Karpas-422 (cell line): ENCODE measurements around the gene LETMD1. TPM values are rescaled to one million over a fixed set of nuclear protein-coding genes. Genes with fewer than 3 reads are reported as not detected.

Source experiments
- DNase-seq: peaks from one replicate; pipeline ENCODE4 v3.0.0-alpha.2; 2015
- H2AFZ ChIP-seq: fragments of 200-600 bp; sonication (generic); 2 replicates; pipeline ENCODE4 v1.6.1; 2014; ENCODE audit warnings: antibody characterized with exemption, low read length, mixed read lengths
- H3K27ac ChIP-seq: fragments of 200-600 bp; sonication (generic); 2 replicates; pipeline ENCODE4 v1.5.1; 2014; ENCODE audit warnings: mild to moderate bottlenecking, low read length, moderate library complexity
- H3K27me3 ChIP-seq: fragments of 200-600 bp; sonication (generic); 2 replicates; pipeline ENCODE4 v1.6.1; 2014; ENCODE audit warnings: low read length, mixed read lengths
- H3K36me3 ChIP-seq: fragments of 200-600 bp; sonication (generic); 2 replicates; pipeline ENCODE4 v1.6.1; 2014; ENCODE audit warnings: low read length, mixed read lengths; ENCODE audit not compliant: insufficient read depth
- H3K4me1 ChIP-seq: fragments of 200-600 bp; sonication (generic); 2 replicates; pipeline ENCODE4 v1.6.1; 2014; ENCODE audit warnings: mild to moderate bottlenecking, low read length, mixed read lengths
- H3K4me2 ChIP-seq: fragments of 200-600 bp; sonication (generic); 2 replicates; pipeline ENCODE4 v1.6.1; 2014; ENCODE audit warnings: low read length, low read depth, mild to moderate bottlenecking; ENCODE audit not compliant: poor library complexity, severe bottlenecking
- H3K4me3 ChIP-seq: fragments of 200-600 bp; sonication (generic); 2 replicates; pipeline ENCODE4 v1.5.1; 2014; ENCODE audit warnings: mild to moderate bottlenecking, antibody characterized with exemption, low read length, mixed read lengths
- H3K79me2 ChIP-seq: fragments of 200-600 bp; sonication (generic); 2 replicates; pipeline ENCODE4 v1.6.1; 2014; ENCODE audit warnings: mild to moderate bottlenecking, low read length, mixed read lengths
- H3K9ac ChIP-seq: fragments of 200-600 bp; sonication (generic); 2 replicates; pipeline ENCODE4 v1.6.0; 2014; ENCODE audit warnings: low read length
- H3K9me2 ChIP-seq: fragments of 200-600 bp; sonication (generic), shearing (Covaris generic); replicated peaks from 2 replicates; pipeline ENCODE4 v1.6.0; 2014; ENCODE audit warnings: mild to moderate bottlenecking, low read length, moderate library complexity; ENCODE audit not compliant: insufficient read depth
- H3K9me3 ChIP-seq: fragments of 300-700, 200-600 bp; sonication (generic); 2 replicates; pipeline ENCODE4 v1.6.1; 2014; ENCODE audit warnings: low read length, mixed read lengths
- H4K20me1 ChIP-seq: fragments of 200-600 bp; sonication (generic); 2 replicates; pipeline ENCODE4 v1.6.1; 2014; ENCODE audit warnings: mild to moderate bottlenecking, antibody characterized with exemption, low read length, low read depth; ENCODE audit not compliant: insufficient read depth
- total RNA-seq: library from RNA; depleted of rRNA; stranded (reverse); fragments of >200 nt; shearing (Covaris generic); gene quantifications from 2 replicates; pipeline ENCODE4 v1.2.3, GENCODE V29; 2014; ENCODE audit warnings: low replicate concordance; rRNA removed

Gene LETMD1
- 95.0 and 105 TPM in 2 replicates for total RNA-seq

GRCh38 chr12:51047655-51048540 is at the start of gene LETMD1:
LETMD1 (plus strand) TSS chr12:51048327; CDS start chr12:51048357, 30 bp downstream.
- no peaks in the 10 kb centered on the region for H3K9me2 ChIP-seq
- peak; percentile 99 for DNase-seq

GRCh38 chr12:50999093-50999492 is 49.0 kb upstream of the LETMD1 start:
- Histone ChIP-seq H3K9ac (no peak overlapping the region), H3K27ac (no peak overlapping the region), H3K4me2 (no peak overlapping the region), H3K9me3 (no peaks in the 10 kb centered on the region), H3K4me1 (no peaks in the 10 kb centered on the region), H3K36me3 (peaks cover 33% of the 10 kb centered on the region), H3K27me3 (no peaks in the 10 kb centered on the region), H2AFZ (no peak overlapping the region), H3K79me2 (0 out of 2 replicates have a peak, but pooled peaks cover 6% of the 10 kb centered on the region), H4K20me1 (no peaks in the 10 kb centered on the region), H3K4me3 (no peak overlapping the region), H3K9me2 (no peaks in the 10 kb centered on the region)
- DNase-seq, result no peak

More at GRCh38 chr12:51047655-51048540, at the start of gene LETMD1:
- Histone ChIP-seq H3K79me2 (peaks cover 32% of the 10 kb centered on the region), H4K20me1 (no peaks in the 10 kb centered on the region), H3K4me2 (peak within 1 kb of the TSS; percentile 91), H3K27ac (peak within 1 kb of the TSS; percentile 63), H3K4me1 (peaks cover 20% of the 10 kb centered on the region), H3K27me3 (no peaks in the 10 kb centered on the region), H3K36me3 (peaks cover 12% of the 10 kb centered on the region; the same call in 1 of the 2 replicates), H2AFZ (peak within 1 kb of the TSS; percentile 81; the same call in 1 of the 2 replicates), H3K9me3 (no peaks in the 10 kb centered on the region), H3K4me3 (peak within 1 kb of the TSS; percentile 85), H3K9ac (peak within 1 kb of the TSS; percentile 83)

- H4K20me1 ChIP-seq, result no peaks in the 10 kb centered on the region
- H2AFZ ChIP-seq, result no peak overlapping the region
- no peaks in the 10 kb centered on the region for H3K4me1 ChIP-seq
- peaks cover 36% of the 10 kb centered on the region for H3K36me3 ChIP-seq
- no peak for DNase-seq
- H3K9ac ChIP-seq, result no peak overlapping the region
- no peaks in the 10 kb centered on the region for H3K9me3 ChIP-seq
- no peak overlapping the region for H3K4me2 ChIP-seq
- no peaks in the 10 kb centered on the region for H3K27me3 ChIP-seq
- peaks cover 10% of the 10 kb centered on the region; the same call in 1 of the 2 replicates for H3K79me2 ChIP-seq
- H3K4me3 ChIP-seq, result no peak overlapping the region
- H3K9me2 ChIP-seq, result no peaks in the 10 kb centered on the region
- H3K27ac ChIP-seq, result no peak overlapping the region
These were observed 47.9 kb upstream of the LETMD1 start for GRCh38 chr12:51000245-51000644.

GRCh38 chr12:51001799-51002198 is 46.3 kb upstream of the LETMD1 start:
- Histone ChIP-seq H3K27me3 (no peaks in the 10 kb centered on the region), H2AFZ (no peak overlapping the region), H3K27ac (no peak overlapping the region), H3K9ac (no peak overlapping the region), H3K79me2 (peaks cover 13% of the 10 kb centered on the region; the same call in 1 of the 2 replicates), H3K4me2 (no peak overlapping the region), H3K4me3 (no peak overlapping the region), H3K4me1 (no peaks in the 10 kb centered on the region), H3K36me3 (peaks cover 30% of the 10 kb centered on the region), H3K9me3 (no peaks in the 10 kb centered on the region), H3K9me2 (no peaks in the 10 kb centered on the region), H4K20me1 (no peaks in the 10 kb centered on the region)
- no peak for DNase-seq

- H2AFZ ChIP-seq, result no peak overlapping the region
- no peaks in the 10 kb centered on the region for H4K20me1 ChIP-seq
- peaks cover 23% of the 10 kb centered on the region; the same call in 1 of the 2 replicates for H3K36me3 ChIP-seq
- H3K4me2 ChIP-seq, result no peak overlapping the region
- peaks cover 25% of the 10 kb centered on the region for H3K79me2 ChIP-seq
- peaks cover 9% of the 10 kb centered on the region for H3K4me1 ChIP-seq
- H3K27ac ChIP-seq, result no peak overlapping the region
- H3K9me3 ChIP-seq, result no peaks in the 10 kb centered on the region
- no peak overlapping the region for H3K9ac ChIP-seq
- no peaks in the 10 kb centered on the region for H3K27me3 ChIP-seq
- no peak overlapping the region for H3K4me3 ChIP-seq
- no peak for DNase-seq
- no peaks in the 10 kb centered on the region for H3K9me2 ChIP-seq
These were observed 43.6 kb upstream of the LETMD1 start for GRCh38 chr12:51004504-51004903.

- Histone ChIP-seq H3K27ac (no peak overlapping the region), H3K36me3 (peaks cover 22% of the 10 kb centered on the region; the same call in 1 of the 2 replicates), H3K4me1 (peaks cover 11% of the 10 kb centered on the region)
These were observed 43.1 kb upstream of the LETMD1 start for GRCh38 chr12:51005030-51005429.

GRCh38 chr12:51005671-51006070 is 42.5 kb upstream of the LETMD1 start:
- H3K36me3 ChIP-seq, result peaks cover 17% of the 10 kb centered on the region; the same call in 1 of the 2 replicates
- H3K4me2 ChIP-seq, result no peak overlapping the region
- H3K9ac ChIP-seq, result no peak overlapping the region
- peaks cover 11% of the 10 kb centered on the region for H3K4me1 ChIP-seq
- DNase-seq, result no peak
- no peaks in the 10 kb centered on the region for H3K27me3 ChIP-seq
- H3K9me2 ChIP-seq, result no peaks in the 10 kb centered on the region
- H2AFZ ChIP-seq, result no peak overlapping the region
- no peak overlapping the region for H3K4me3 ChIP-seq
- H3K9me3 ChIP-seq, result no peaks in the 10 kb centered on the region
- H3K79me2 ChIP-seq, result peaks cover 37% of the 10 kb centered on the region
- no peaks in the 10 kb centered on the region for H4K20me1 ChIP-seq
- no peak overlapping the region for H3K27ac ChIP-seq

More at GRCh38 chr12:51005030-51005429, 43.1 kb upstream of the LETMD1 start:
- peaks cover 31% of the 10 kb centered on the region for H3K79me2 ChIP-seq
- no peak for DNase-seq
- H3K4me2 ChIP-seq, result no peak overlapping the region
- no peaks in the 10 kb centered on the region for H3K27me3 ChIP-seq
- no peaks in the 10 kb centered on the region for H3K9me3 ChIP-seq
- no peak overlapping the region for H2AFZ ChIP-seq
- no peak overlapping the region for H3K4me3 ChIP-seq
- no peak overlapping the region for H3K9ac ChIP-seq
- H4K20me1 ChIP-seq, result no peaks in the 10 kb centered on the region
- no peaks in the 10 kb centered on the region for H3K9me2 ChIP-seq

- Histone ChIP-seq H3K9ac (no peak overlapping the region), H3K27me3 (no peaks in the 10 kb centered on the region), H3K9me2 (no peaks in the 10 kb centered on the region), H3K4me2 (no peak overlapping the region), H3K27ac (no peak overlapping the region), H3K9me3 (no peaks in the 10 kb centered on the region), H3K4me1 (peaks cover 21% of the 10 kb centered on the region), H3K36me3 (peaks cover 17% of the 10 kb centered on the region; the same call in 1 of the 2 replicates), H4K20me1 (no peaks in the 10 kb centered on the region), H2AFZ (no peak overlapping the region), H3K79me2 (peaks cover 61% of the 10 kb centered on the region), H3K4me3 (no peak overlapping the region)
- no peak for DNase-seq
These were observed 39.6 kb upstream of the LETMD1 start for GRCh38 chr12:51008329-51009055.
